GM21786 (cell line): ENCODE results near the gene GPATCH3.
"Not testable (repeated sequence)": the region's sequence is repeated elsewhere in the genome, so short reads cannot be mapped to it uniquely, and the experiment has no call there.

ENCODE experiments used
- ATAC-seq: cut with Tn5 transposase; IDR thresholded peaks from one replicate; pipeline ENCODE4 v1.9.1; 2021; ENCODE audit not compliant: unreplicated experiment

Gene GPATCH3

GRCh38 chr1:26900001-26900814 is at the start of gene GPATCH3:
Gene GPATCH3, minus strand, starts transcription at chr1:26900467. Its CDS starts 25 bp downstream, at chr1:26900442.
- no peak for ATAC-seq

DNA sequence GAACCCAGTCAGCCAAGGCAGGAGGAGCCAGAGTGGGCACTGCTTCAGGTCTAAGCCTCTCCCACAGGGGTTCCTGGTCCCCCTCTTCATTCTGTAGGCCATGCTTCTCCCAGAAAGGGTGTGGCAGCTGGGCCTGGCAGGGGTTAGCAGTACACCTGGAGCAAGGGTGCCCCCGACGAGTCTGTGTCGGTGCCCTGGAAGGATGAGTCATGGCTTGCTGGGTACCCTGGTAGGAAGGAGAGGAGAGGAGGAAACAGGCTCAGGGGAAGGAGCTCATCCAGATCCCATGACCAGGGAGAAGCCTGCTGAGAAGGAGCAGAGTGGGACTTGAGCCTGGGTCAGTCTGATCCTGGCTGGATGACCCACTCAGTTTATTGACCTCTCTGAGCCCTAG is 49.7 kb upstream of the GPATCH3 start:
- no peak for ATAC-seq

- no peak for ATAC-seq
Observed at GRCh38 chr1:26949266-26949925, 49.1 kb upstream of the GPATCH3 start.

DNA sequence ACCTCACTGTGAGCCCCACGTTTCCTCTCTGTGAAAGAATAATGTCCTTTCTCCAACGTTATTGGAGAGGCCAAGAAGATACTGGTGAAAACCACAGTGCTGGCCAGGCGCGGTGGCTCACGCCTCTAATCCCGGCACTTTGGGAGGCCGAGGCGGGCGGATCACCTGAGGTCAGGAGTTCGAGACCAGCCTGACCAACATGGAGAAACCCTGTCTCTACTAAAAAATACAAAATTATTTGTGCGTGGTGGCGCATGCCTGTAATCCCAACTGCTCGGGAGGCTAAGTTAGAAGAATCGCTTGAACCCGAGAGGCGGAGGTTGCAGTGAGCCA is 48.4 kb upstream of the GPATCH3 start:
- ATAC-seq = not testable (repeated sequence)

DNA sequence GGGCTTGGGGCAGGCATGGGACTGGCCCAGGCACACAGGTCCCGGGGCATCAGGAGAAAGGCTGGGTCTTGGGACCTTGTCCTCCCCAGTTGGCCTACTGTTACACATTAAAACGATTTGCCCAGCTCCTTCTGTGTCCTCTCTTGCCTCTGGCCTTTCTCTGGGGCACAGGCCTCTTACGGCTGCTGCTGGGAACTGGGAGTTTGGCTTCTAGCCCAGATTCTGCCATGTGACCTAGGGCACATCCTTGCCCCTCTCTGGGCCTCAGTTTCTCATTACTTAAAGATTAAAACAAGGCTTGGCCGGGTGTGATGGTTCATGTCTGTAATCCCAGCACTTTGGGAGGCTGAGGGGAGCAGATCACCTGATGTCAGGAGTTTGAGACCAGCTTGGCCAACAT is 46.0 kb upstream of the GPATCH3 start:
- no peak for ATAC-seq

GRCh38 chr1:26945728-26946127 is 45.5 kb upstream of the GPATCH3 start:
- ATAC-seq = no peak

- ATAC-seq = no peak
Observed at GRCh38 chr1:26945138-26945537, 44.9 kb upstream of the GPATCH3 start.

- ATAC-seq = no peak
Observed at GRCh38 chr1:26942656-26943055, 42.4 kb upstream of the GPATCH3 start.

DNA sequence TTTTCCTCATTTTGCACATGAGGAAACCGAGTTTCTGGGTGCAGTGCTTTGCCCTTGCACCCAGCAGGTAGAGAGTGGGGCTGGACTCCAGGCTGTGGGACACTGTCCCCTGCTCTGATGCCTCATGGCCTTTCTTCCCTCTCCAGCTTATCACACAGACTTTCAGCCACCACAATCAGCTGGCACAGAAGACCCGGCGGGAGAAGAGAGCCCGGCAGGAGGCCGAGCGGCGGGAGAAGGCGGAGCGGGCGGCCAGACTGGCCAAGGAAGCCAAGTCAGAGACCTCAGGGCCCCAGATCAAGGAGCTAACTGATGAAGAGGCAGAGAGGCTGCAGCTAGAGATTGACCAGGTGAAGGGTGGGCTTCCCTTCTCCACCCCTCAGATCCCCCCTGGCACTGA is 41.0 kb upstream of the GPATCH3 start:
- no peak for ATAC-seq

DNA sequence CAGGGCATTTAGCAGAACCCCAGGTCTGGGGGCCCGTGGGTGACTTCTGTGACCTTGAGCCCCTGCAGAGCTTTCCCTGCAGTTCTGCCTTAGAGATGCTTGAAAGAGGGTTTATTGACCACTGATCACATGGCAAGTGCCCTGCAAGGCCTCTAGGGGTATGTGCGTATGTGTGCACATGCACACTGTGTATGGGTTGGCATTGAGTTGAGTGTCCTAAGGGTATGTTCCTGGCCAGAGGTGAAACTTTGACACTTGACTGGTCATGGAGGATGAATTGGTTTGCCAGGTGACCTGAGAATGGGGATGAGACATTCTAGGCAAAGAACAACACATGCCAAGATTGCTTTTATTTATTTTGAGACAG is 38.4 kb upstream of the GPATCH3 start:
- ATAC-seq = no peak

- no peak for ATAC-seq
Observed at GRCh38 chr1:26938004-26938658, 37.9 kb upstream of the GPATCH3 start.

DNA sequence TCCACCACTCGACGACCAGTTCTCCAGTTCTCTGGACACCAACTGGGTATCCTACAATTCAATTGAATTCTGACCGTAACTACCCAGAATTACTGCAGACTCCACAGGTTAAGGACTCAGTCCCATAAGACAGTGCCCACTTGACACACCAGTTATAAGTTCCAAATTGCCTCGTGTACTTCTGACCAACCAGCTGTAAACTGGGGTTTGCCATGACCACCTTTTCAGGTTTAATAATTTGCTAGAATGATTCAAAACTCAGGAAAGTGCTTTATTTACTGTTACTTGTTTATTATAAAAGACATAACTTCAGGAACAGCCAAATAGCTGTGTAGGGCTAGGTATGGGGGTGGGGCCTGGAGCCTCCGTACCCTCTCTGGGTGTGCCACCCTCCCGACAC is 36.6 kb upstream of the GPATCH3 start:
- ATAC-seq = no peak

- ATAC-seq = no peak
Observed at GRCh38 chr1:26932531-26932930, 32.3 kb upstream of the GPATCH3 start.

DNA sequence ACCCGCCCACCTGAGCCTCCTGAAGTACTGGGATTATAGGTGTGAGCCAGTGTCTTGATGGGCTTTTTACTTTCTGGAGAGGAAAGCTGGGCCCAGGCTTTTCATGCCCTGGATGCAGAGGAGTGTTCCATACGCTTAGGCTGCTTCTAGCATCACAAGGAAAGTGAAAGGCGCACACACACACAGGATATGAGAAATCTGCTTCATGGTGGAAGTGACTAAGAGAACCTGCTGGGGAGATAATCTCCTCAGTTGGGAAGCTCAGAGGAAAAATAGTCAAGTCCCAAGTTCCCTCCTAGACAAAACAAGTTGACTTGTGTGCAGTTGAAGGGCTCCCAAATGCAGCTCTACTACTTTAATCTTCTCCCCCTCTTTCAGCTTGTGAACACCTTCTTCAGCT is 23.4 kb upstream of the GPATCH3 start:
- no peak for ATAC-seq

GRCh38 chr1:26922901-26923300 is 22.6 kb upstream of the GPATCH3 start:
- ATAC-seq = no peak

GRCh38 chr1:26922431-26922729 is 22.1 kb upstream of the GPATCH3 start:
- ATAC-seq = no peak

- peak; percentile 95 for ATAC-seq
Observed at GRCh38 chr1:26921540-26922430, 21.5 kb upstream of the GPATCH3 start, which contains the start of gene NUDC. Gene NUDC, plus strand, starts transcription at chr1:26921743. Its CDS starts 106 bp downstream, at chr1:26921849.

GRCh38 chr1:26921126-26921539 is 20.9 kb upstream of the GPATCH3 start:
- ATAC-seq = peak; percentile 13

- no peak for ATAC-seq
Observed at GRCh38 chr1:26915204-26915842, 15.1 kb upstream of the GPATCH3 start.

DNA sequence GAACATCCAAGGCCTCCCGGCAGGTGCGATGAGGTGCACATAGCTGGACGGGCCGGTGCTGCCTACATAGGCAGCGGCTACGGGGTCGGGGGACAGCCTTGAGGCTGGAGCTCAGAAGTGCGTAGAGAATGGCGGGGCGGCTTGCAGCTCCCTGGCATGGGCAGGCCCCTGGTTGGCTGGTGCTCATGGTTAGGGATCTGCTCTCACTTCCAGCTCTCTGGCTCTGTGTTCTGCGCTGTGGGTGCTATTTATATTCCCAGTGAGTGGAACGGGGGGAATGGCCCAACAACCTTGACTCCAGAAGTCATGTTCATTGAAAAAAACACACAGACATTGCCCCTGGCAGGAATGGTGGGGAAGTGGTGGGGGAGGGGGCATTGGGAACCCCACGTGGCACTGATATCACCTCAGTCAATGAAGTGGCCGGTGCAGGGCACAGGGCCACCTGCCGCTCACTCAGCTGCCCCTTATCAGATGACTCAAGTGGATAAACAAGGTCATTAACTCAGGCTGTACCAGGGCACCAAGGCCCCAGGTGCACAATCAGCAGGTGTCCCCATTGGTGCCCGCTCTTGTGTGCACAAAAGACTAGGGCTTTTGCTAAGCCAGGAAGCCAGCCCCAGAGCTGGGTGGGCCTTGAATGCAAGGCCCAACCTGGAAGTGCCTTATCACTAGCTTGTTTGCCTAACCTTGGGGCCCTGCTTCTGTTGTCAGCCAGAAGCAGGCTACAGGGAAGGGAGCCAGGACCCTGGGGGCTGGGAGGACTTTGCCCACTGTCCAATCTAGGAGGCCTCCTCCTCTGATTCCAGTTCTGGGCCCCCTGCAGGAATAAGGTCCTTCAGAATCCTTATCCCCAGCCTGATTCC is 13.7 kb upstream of the GPATCH3 start, which contains the start of gene NR0B2:
TSS of gene NR0B2 (minus strand) at position 222 of the 866 bp plus-strand sequence. CDS start at position 187, 35 bp downstream.
- ATAC-seq = no peak
